ENCODE data around the gene PDC. TPM values are rescaled to one million over a fixed set of nuclear protein-coding genes. Genes with fewer than 3 reads are reported as not detected.

The PDC gene
- total RNA-seq, 1 experiment from 2014 or later, result not detected

DNA sequence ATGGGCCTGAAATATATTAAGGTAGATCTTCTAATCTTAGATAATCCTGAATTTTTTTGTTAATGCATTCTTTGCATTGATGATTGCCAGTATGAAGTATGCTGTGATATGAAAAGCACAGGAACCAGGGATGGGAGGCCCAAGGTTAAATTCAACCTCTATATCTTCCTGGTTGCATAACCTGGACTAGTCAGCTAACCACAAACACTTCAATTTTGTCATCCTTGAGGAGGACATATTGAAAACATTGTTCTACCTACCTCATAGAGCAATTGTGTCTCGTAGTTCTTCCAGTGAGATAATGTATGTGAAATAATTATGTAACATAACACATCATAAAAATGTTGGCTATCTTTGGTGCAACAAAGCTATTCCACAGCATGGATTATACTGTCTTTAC is 25.6 kb downstream of the PDC start:
- Histone ChIP-seq H3K79me2 (ENCODE audit: low read depth) (no peaks in the 10 kb centered on the region), H3K4me1 (replicated peaks; ENCODE audit: insufficient read depth) (peaks cover 5% of the 10 kb centered on the region; the same call in 1 of the 2 replicates), H3K9me3 (ENCODE audit: insufficient read depth, low read depth) (0 out of 2 replicates have a peak, but pooled peaks cover 4% of the 10 kb centered on the region), H3F3A (ENCODE audit: insufficient read depth, low read depth) (no peaks in the 10 kb centered on the region), H3K9me2 (ENCODE audit: insufficient read depth) (no peaks in the 10 kb centered on the region), H2AFZ (no peak overlapping the region), H3K4me3 (no peak overlapping the region), H3K27me3 (ENCODE audit: insufficient read depth, low read depth) (no peaks in the 10 kb centered on the region), H3K36me3 (ENCODE audit: low read depth) (no peaks in the 10 kb centered on the region), H3K27ac (no peak overlapping the region), H4K20me1 (ENCODE audit: insufficient read depth) (no peaks in the 10 kb centered on the region), H3K4me2 (no peak overlapping the region)
- POLR2A ChIA-PET (ENCODE audit: unreplicated experiment), result no interaction called here
- no TSS peak for BruUV-seq (replicated peaks)
- no peak for DNase-seq
- CTCF ChIA-PET, result no interaction called here
- TF ChIP-seq EZH2 (IDR thresholded peaks at IDR 0.05; ENCODE audit: low read depth), result no peak
- TF ChIP-seq, protein P1, sequence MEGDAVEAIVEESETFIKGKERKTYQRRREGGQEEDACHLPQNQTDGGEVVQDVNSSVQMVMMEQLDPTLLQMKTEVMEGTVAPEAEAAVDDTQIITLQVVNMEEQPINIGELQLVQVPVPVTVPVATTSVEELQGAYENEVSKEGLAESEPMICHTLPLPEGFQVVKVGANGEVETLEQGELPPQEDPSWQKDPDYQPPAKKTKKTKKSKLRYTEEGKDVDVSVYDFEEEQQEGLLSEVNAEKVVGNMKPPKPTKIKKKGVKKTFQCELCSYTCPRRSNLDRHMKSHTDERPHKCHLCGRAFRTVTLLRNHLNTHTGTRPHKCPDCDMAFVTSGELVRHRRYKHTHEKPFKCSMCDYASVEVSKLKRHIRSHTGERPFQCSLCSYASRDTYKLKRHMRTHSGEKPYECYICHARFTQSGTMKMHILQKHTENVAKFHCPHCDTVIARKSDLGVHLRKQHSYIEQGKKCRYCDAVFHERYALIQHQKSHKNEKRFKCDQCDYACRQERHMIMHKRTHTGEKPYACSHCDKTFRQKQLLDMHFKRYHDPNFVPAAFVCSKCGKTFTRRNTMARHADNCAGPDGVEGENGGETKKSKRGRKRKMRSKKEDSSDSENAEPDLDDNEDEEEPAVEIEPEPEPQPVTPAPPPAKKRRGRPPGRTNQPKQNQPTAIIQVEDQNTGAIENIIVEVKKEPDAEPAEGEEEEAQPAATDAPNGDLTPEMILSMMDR (conservative IDR thresholded peaks at IDR 0.05), result no peak
- intact Hi-C loops (cut with micrococcal nuclease; ENCODE audit: unreplicated experiment), result no loop called here

DNA sequence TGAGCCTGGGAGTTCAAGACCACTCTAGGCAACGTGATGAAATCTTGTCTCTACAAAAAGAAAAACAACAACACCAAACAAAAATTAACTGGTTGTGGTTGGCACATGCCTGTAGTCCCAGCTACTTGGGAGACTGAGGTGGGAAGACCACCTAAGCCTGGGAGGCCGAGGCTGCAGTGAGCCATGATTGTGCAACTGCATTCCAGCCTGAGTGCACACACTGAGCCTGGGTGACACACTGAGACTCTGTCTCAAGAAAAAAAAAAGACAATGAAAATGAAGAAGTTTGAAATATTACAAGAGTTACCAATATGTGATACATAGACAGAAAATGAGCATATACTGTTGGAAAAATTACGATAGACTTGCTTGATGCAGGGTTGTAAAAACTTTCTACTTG is 31.9 kb downstream of the PDC start:
- no TSS peak for BruUV-seq (replicated peaks)
- Histone ChIP-seq H3K9me2 (ENCODE audit: insufficient read depth) (0 out of 2 replicates have a peak, but pooled peaks cover 4% of the 10 kb centered on the region), H3K79me2 (ENCODE audit: low read depth) (no peaks in the 10 kb centered on the region), H3K36me3 (ENCODE audit: low read depth) (no peaks in the 10 kb centered on the region), H3K4me3 (no peak overlapping the region), H2AFZ (no peak overlapping the region), H3K27ac (no peak overlapping the region), H3K4me2 (no peak overlapping the region), H3K27me3 (ENCODE audit: insufficient read depth, low read depth) (no peaks in the 10 kb centered on the region), H4K20me1 (ENCODE audit: insufficient read depth) (no peaks in the 10 kb centered on the region), H3K9me3 (ENCODE audit: insufficient read depth, low read depth) (no peaks in the 10 kb centered on the region), H3F3A (ENCODE audit: insufficient read depth, low read depth) (no peaks in the 10 kb centered on the region), H3K4me1 (replicated peaks; ENCODE audit: insufficient read depth) (no peaks in the 10 kb centered on the region)
- CTCF ChIA-PET, result no interaction called here
- intact Hi-C loops (cut with micrococcal nuclease; ENCODE audit: unreplicated experiment), result no loop called here
- POLR2A ChIA-PET (ENCODE audit: unreplicated experiment), result no interaction called here
- DNase-seq, result no peak
- TF ChIP-seq, protein P1 (conservative IDR thresholded peaks at IDR 0.05), result no peak

DNA sequence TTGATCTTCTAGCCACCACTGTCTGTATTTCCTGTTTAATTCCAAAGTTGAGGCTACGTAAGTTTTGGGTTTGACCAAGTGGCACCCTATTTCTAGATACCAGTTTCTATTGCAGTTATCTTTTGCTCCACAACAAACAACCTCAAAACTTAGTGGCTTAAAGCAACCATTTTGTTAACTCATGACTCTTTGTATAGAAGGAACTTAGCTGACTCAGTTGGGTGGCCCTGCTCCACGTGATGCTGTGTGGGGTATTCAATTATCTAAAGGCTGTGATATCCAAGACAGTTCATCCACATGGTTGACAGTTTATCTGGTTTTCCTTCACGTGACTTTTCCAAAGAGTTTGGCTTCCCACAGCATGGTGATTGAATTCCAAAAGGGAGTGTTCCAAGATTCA is 34.8 kb downstream of the PDC start:
- no peaks in the 10 kb centered on the region for H4K20me1 ChIP-seq (ENCODE audit: insufficient read depth)
- no peak for DNase-seq
- ChIA-PET CTCF (no interaction called here), POLR2A (ENCODE audit: unreplicated experiment) (interaction anchor here (0.6 kb wide), 1 partner anchor 15 kb away, joined by 4 read pairs; no protein-coding TSS in a partner anchor)
- H3F3A ChIP-seq (ENCODE audit: insufficient read depth, low read depth), result no peaks in the 10 kb centered on the region
- no peaks in the 10 kb centered on the region for H3K79me2 ChIP-seq (ENCODE audit: low read depth)
- no peak overlapping the region for H3K4me3 ChIP-seq
- BruUV-seq (replicated peaks), result no TSS peak
- no peak overlapping the region for H2AFZ ChIP-seq
- H3K27ac ChIP-seq, result no peak overlapping the region
- no peak for TF ChIP-seq EZH2 (IDR thresholded peaks at IDR 0.05; ENCODE audit: low read depth)
- TF ChIP-seq, protein P1 (conservative IDR thresholded peaks at IDR 0.05), result no peak
- no peak overlapping the region for H3K4me2 ChIP-seq
- no peaks in the 10 kb centered on the region for H3K4me1 ChIP-seq (replicated peaks; ENCODE audit: insufficient read depth)
- intact Hi-C loops (cut with micrococcal nuclease; ENCODE audit: unreplicated experiment), result no loop called here
- 0 out of 2 replicates have a peak, but pooled peaks cover 4% of the 10 kb centered on the region for H3K9me2 ChIP-seq (ENCODE audit: insufficient read depth)
- no peaks in the 10 kb centered on the region for H3K9me3 ChIP-seq (ENCODE audit: insufficient read depth, low read depth)
- H3K27me3 ChIP-seq (ENCODE audit: insufficient read depth, low read depth), result no peaks in the 10 kb centered on the region
- H3K36me3 ChIP-seq (ENCODE audit: low read depth), result no peaks in the 10 kb centered on the region
